HG02852 (cell line): ENCODE data around the gene SNAP23.

Source experiments
- ATAC-seq: cut with Tn5 transposase; IDR thresholded peaks from one replicate; pipeline ENCODE4 v1.9.1; 2021; ENCODE audit warnings: mild to moderate bottlenecking, moderate library complexity; ENCODE audit not compliant: unreplicated experiment

Gene SNAP23

DNA sequence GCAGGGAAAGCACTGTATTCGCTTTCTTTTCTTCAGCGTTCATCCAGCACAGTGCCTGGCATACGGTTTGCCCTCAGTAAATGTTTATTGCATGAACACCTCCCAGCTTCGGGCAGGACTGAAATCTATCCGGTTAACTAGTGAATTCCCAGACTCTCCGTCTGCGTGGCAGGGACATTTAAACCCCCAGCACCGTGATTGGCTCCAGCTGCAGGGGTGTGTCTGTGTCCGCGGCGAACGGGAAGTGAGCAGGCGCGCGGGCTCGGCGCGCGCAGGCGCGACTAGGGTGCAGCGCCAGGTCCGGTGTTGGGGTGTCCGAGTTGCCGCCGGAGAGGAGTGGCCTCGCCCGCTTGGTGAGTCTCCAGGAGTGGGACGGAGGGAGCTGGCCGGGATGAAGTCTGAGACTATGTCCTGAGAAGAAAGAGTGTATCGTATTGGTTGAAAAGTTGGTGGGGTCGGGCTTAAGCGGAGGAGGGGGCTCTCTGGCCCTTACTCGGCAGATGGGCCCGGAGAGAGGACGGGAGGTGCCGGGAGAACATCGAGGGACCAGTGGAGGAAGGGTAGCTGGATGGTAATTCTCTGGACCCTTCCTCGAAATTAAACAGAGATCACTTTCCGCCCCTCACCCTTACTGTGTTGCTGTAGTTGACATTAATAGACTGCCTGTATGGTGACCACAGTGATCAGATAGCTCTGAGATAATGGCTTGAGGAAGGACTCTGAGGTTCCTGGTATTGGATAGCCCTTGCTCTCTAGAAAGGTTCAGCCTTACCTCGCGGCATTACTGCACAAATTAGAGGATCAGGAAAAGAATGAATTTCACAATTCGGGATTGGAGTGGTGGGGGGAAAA is at the start of gene SNAP23:
Gene SNAP23, plus strand, starts transcription at position 274 of the 852 bp plus-strand sequence. CDS start 16,213 bp downstream, outside the sequence.
- peak; percentile 78 for ATAC-seq

DNA sequence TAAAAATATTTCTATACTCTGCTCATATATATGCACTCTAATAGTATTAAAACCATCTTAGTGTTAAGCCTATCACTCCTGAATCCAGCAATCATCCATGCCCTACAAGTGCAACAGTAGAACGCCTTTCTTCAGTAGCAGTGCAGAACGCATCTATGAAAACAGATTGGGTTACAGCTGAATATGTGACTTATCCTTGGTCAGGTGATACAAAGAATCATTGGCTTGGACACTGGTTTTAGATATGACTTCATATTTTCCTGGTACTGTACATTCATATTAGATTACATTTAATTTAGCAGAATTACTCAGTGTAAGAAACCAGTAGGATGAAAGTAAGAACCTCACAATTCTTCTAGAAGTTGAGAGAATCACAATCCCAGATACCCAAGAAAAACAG is 47.8 kb upstream of the SNAP23 start:
- no peak for ATAC-seq

DNA sequence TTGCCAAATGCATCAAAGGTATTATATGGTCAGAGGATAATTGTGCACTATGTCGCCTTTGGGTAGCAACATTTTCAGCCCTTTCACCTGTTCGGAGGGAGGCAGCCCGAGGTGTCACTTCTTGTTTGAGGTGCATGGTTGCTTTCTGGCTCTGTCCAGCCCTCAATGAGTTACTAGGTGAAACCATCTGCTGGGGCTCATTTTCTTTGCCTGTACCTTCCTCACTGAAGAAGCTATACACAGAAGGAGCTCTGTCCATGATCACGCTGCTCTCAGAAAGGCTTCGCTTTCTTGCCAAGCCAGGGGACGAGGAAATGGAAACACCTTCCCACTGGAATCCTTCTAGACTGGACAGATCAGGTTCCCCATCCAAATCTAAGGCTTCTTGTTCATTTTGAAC is 47.2 kb upstream of the SNAP23 start:
- ATAC-seq = no peak

DNA sequence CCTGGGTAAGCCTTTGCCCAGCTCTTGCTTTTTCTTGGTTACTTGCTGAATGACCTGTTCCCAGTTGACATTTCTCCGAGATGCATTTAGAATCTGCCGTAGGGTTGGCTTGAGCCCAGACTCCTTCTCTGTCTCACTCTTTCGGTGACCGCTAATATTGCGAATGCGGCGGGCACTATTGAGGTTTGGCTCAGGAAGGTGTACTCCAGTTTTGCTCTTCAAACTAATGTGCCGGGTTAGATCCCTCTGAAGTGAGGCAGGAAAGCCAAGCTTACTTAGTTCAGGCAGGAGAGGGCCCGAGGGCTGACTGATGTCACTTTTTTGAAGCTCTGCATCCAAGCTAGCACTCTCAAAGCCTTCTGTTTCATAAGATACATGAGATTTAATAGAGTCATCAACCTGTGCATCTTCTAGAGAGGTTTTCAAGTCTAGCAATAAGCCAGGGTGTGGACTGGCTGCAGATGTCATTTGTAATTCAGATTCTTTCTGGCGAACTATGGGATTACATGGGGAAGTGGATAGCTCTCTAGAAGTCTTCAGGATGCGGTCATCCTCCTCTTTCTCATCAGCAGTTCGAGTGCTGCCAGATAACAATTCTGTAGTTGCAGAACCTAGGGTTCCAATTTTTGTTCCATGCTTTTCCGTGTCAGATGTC is 45.5 kb upstream of the SNAP23 start:
- no peak for ATAC-seq

DNA sequence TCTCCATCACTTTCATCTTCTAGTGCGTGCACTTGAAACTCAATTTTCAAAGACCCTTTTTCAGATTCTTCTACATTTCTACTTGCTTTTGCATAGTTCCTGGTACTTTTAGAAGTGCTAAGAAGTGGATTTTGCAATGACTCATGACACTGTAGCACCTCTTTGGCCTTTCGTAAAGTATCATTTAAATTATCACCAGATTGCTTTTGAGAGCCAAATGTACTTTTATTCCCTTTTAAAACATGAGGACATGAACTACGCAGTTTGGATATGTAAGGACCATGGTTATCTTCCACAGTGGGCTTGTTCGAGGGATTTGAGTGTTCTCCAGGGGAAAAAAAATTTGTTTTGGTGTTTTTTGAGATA is 45.0 kb upstream of the SNAP23 start:
- no peak for ATAC-seq

DNA sequence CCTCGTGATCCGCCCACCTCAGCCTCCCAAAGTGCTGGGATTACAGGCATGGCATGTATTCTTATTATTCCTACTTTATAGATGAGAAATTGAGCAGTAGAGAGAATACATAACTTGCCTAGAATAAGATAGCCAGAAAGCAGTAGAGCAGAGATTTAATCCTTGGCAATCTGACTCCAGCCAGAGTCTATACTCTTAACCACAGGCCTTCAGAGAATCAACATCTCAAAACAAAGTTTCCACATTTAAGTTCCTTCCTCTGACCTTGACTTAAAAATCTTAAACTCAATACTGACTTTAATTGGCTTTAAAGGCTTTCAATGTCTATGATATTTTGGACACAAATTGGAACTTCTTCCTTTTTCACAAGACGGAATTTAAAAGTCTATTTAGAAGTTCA is 41.6 kb upstream of the SNAP23 start:
- ATAC-seq = no peak

DNA sequence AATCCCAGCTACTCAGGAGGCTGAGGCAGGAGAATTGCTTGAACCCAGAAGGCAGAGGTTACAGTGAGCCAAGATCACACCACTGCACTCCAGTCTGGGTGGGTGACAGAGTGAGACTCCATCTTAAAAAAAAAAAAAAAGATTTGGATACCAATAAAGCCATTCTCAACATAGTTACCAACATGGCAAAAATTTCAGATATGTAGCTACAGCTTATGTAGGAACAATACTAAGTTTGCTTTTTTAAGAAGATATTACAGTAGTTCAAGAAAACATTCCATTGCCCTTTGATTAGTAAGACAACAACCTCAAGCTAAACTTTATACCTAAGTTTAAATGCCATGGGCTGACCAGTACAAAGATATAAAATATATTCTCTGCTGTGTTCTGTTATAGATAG is 38.9 kb upstream of the SNAP23 start:
- no peak for ATAC-seq

DNA sequence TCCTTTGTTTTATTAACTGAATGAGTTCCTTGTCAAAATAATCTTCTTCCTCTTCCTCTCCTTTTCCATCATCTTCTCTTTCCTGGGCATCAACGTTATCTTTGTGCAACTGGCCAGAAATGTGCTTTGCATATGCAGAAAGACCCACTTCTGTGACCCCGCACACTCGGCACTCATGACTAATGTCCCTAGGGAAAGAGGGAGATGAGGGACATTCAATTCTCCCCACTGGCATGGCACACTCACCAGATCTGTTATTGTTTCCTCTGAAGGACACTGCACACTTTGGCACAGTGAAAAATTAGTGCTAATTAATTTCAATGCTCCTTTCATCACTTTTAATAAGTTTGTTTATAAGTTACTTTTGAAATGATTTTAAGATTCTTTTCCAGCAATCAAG is 38.5 kb upstream of the SNAP23 start:
- ATAC-seq = no peak

DNA sequence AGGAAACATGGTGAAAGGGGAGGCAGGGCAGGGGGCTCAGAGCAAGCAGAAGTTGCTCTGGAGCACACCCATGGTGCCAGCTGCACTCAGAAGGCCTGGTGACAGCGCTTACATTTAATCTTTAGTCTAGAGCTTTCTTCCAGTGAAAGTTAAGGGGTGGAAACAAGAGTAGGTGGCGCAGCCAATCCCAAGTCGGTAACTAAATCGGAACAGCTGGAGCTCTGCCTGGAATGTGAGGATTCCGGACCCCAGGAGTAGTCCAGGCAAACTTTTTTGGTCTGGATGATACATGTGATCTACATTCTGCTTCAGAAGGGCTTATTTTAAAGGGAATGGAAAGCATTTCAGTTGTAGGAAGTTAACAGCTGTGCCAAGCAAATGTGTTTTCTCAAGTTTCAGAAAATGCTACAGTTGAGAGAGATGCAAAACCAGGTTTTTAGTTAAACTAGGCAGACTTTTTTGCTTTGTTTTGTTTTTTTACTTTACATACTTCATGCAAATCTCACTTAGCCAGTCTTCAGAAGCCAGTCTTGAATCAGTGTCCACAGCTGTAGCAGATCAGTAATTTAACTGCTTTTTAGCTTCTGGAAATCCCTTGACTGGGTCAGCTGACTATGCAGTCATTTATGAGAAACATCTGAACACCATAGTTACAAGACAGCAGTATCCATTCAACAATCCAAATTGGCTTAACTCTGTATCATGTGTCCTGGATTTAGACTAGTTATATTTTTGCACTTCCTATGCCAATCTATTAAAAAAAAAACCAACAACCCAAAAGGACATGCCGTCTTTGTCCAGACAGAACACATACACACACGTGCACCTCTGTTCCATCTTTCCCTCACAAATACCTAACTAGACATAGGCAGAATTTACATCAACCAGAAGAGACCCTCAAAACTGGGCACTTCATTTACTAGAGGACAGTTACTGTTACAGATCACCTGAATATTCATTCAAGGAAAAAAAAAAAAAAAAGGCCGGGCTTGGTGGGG is 37.7 kb upstream of the SNAP23 start:
- ATAC-seq = peak; percentile 87

DNA sequence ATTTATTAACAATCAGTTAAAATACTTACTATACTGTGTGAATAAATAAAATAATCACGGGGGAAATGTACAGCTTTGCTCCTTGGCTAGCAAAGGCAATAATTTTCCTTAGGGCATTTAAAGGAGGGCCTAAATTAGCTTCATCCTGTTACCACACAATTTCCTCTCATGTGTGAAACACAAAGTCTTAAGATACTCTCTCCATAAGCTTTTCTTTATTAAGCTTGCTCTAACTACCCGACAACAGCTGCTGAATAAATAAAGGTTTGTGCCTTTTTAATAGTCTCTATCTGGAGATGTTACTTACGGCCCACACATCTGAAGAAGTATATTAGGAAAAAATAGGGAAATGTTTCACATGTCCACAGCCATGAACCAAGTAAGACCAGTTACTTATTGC is 34.2 kb upstream of the SNAP23 start:
- ATAC-seq = no peak

DNA sequence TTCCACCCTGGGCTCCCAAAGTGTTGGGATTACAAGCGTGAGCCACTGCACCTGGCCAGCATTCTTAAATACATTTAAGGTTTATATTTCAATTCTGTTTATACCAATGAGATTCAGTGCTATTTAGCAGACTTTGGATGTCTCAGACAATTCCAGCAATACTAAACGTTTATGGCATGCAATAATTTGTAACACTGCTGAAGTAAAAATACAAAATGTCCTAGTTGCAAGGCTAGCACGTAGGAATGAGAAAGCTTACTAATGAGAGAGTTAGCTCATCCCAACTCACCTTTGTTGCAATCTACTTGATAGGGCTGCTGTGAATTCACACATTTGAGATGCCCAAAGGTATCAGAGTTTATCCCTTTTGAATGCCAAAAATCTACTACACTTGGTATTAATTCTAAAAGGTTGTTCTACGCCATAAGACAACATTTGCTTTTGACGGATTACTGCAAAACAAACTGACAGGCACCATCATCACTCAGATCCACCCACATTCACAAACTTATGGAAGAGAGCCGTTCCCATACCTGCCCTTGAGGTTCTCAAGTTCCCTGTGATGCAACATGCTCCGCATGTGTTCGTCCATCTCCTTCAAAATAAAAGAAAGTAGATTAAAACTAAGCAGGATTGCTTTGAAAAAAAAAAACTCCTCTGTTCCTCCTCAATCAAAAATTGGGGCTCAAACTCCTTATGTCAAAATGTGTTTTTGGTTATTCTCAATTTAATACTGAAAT is 29.7 kb upstream of the SNAP23 start:
- no peak for ATAC-seq

DNA sequence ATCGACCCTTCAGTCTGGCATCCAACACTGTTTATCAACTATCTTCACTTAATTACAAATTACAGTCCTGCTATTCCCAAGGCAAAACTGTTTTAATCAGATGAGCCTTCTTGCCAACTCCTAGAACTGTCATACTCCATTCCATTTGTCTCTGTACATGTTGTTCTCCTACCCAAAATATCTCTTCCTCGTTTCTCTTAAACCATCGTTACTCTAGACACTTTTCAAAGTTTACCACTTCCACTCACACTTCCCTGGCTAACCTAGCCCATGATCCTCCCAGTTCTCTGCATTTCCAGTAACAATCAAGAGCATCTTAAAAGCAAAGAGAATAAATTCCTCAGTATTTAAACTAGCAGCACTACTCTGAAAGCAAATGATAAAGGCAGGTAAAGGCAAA is 24.4 kb upstream of the SNAP23 start:
- no peak for ATAC-seq

DNA sequence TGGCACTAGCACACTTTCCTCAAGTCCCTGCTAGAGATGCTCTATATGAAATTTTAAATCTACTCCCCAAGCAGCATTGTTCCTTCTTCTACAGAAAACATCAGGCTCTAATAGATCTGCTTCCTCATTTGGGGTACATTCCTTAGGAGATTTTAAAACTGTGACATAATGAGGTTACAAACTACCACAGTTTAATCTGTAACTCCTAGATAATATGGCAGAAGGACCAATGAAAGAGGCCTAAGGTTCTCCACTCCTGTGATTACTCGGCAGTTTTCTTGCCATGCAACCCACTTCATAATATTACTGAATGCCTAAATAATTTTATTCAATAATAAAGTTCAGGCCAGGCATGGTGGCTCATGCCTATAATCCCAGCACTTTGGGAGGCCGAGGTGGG is 20.6 kb upstream of the SNAP23 start:
- no peak for ATAC-seq

DNA sequence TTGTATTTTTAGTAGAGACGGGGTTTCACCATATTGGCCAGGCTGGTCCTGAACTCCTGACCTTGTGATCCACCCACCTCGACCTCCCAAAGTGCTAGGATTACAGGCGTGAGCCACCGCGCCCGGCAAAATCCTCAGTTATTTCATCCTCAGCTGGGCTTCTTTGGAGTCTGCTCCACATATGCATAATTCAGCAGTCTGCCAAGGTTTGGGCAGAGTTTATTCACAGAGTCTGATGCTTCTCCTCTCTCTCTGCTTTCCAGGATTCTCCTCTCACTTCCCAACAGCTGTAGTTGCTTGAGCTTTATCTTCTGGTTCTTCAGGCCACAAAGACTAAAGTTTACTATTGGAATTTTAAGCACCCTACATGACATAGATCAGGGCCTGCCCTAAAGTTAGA is 12.7 kb upstream of the SNAP23 start:
- ATAC-seq = no peak

DNA sequence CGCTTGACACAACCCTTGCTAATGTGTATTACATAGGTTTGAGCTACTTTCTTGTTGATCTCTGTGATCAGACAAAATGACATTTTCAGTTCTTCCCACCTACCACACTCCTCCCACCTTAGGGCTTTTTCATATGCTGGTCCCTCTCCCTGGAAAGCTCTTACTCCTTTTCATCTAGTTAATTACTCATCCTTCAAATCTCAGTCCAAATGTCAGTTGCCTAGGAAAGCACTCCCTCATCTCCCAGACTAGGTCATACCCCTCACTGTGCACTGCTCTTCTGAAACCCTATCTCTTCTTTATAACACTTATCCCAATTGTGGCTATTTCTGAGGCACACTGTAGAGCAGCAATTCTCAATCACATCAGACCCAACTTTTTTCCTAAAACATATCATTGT is 11.8 kb upstream of the SNAP23 start:
- no peak for ATAC-seq

DNA sequence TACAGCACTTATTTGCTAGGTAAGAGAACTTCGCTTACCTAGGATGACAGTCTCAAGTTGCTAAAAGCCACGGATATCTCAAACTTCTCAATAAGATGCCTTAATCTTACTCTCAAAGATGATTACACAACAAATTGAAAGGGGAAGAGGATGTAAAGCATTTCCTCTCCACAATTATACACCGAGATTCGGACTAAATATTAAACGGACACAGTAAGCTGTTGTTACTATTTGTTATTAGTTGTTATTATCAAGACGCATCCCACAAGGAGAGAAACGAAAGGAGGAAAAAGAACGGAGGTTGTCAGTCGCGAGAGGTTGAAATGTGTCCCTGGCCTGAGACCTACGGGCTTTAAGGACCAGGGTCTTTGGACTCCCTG is 5.2 kb upstream of the SNAP23 start:
- no peak for ATAC-seq

DNA sequence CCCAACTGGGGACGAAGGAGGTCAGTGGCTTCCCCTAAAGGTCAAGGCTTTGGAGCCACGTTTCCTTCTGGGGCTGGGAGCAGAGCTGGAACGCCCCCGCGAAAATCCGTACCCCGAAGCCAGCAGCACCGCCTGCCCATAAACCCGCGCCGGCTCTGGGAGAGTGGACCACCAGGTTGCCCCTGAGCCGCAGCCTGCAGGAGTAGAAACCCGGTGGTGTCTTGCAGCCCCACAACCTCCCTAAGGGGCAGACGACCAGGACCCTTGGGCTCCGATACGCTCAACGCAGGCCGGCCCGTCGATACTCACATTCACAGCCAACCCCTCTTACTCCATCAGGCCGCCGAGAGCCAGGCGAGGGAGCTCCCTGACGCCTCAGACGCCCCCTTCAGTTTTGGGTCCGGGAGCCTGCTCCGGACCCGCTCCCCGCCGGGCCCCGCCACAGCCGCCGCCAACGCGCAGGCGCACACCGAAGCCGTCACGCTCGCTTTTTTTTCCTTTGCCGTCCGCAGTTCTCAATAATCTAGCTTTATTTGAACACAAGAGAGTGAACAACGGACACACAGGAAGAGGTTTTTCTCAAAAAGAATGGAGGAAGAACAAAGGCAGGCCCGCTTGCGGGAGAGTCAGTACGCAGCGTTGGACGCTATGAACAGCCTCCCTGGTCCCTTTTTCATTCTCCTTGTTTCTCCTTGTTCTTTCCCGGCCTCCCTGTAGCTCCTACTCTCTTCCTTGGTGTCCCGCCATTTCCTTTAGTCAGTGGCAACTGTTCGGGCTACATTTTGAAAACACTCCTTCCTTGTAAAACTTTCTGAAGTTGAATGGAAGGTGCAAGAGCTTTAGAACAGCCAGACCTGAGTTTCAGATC is 4.5 kb upstream of the SNAP23 start, which contains the start of gene ZNF106:
Gene ZNF106, minus strand, starts transcription at position 471 of the 868 bp plus-strand sequence. CDS start 18,852 bp downstream, outside the sequence.
- ATAC-seq = peak; percentile 45

DNA sequence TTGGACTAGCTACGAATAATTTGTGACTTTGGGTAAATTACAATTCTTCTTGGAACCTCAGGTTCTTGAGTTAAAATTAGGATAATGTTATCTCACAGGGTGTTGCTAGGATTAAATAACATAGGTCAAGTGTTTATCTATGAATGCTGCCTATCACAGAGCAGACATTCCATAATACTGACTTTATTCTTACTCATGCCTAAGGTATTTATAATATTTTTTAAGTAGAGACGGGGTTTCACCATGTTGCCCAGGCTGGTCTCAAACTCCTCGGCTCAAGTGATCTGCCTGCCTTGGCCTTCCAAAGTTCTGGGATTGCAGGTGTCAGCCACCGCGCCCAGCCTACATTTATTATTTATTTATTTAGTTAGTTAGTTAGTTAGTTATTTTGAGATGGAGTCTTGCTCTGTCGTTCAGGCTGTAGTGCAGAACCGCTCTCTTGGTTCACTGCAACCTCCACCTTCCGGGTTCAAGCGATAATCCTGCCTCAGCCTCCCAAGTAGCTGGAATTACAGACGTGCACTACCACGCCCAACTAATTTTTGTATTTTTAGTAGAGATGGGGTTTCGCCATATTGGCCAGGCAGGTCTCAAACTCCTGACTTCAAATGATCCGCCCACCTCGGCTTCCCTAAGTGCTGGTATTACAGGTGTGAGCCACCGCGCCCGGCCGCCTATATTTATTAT is 3.8 kb upstream of the SNAP23 start:
- ATAC-seq = no peak

DNA sequence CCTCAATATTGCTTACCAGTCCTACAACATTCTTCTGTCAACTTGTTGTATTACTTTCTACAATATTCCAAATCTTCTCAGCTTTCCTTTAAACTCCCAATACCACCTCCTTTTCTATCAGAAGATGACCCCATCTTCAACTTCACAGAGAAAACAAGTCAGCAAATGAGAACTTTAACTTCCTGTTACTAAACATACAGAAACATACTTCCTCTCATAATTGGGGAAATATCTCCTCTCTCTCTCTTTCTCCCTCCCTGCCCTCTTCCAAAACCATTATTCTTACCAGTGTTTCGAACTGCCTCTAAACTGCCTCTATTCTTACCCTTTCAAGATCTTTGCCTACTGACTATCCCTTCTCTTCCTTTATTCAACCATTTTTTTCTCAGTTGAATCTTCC is 1.8 kb upstream of the SNAP23 start:
- ATAC-seq = no peak
